LNCaP clone FGC (cell line): ENCODE measurements around the gene CAMK2N1.

Experiments
- DNase-seq: peaks from one replicate; pipeline ENCODE4 v3.0.0-alpha.2; 2011; ENCODE audit warnings: low read depth
- H3K4me3 ChIP-seq: 2 replicates; pipeline ENCODE4 v1.5.1; 2011; ENCODE audit warnings: mild to moderate bottlenecking, low read depth, low read length, control low read depth
- TF ChIP-seq, protein P1 (sequence below): IDR thresholded peaks from 2 replicates; pipeline ENCODE4 v1.5.1; 2012; ENCODE audit warnings: mild to moderate bottlenecking; ENCODE audit not compliant: control insufficient read depth, insufficient read depth; ENCODE audit errors: extremely low read depth

CAMK2N1 gene

DNA sequence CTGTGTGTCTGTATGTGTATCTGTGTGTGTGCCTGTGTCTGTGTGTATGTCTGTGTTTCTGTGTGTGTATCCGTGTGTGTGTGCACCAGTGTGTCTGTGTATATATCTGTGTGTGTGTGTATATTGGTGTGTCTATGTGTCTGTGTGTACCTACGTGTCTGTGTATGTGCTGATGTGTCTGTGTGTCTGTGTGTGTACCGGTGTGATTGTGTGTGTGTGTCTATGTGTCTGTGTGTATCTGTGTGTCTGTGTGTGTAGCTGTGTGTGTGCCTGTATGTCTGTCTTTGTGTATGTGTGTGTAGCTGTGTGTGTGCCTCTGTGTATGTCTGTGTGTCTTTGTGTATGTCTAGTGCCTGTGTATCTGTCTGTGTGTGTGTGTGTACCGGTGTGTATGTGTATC lies 32.0 kb downstream of the CAMK2N1 start:
- DNase-seq: no peak
- no peak overlapping the region for H3K4me3 ChIP-seq
- TF ChIP-seq, protein P1, sequence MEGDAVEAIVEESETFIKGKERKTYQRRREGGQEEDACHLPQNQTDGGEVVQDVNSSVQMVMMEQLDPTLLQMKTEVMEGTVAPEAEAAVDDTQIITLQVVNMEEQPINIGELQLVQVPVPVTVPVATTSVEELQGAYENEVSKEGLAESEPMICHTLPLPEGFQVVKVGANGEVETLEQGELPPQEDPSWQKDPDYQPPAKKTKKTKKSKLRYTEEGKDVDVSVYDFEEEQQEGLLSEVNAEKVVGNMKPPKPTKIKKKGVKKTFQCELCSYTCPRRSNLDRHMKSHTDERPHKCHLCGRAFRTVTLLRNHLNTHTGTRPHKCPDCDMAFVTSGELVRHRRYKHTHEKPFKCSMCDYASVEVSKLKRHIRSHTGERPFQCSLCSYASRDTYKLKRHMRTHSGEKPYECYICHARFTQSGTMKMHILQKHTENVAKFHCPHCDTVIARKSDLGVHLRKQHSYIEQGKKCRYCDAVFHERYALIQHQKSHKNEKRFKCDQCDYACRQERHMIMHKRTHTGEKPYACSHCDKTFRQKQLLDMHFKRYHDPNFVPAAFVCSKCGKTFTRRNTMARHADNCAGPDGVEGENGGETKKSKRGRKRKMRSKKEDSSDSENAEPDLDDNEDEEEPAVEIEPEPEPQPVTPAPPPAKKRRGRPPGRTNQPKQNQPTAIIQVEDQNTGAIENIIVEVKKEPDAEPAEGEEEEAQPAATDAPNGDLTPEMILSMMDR: no peak

DNA sequence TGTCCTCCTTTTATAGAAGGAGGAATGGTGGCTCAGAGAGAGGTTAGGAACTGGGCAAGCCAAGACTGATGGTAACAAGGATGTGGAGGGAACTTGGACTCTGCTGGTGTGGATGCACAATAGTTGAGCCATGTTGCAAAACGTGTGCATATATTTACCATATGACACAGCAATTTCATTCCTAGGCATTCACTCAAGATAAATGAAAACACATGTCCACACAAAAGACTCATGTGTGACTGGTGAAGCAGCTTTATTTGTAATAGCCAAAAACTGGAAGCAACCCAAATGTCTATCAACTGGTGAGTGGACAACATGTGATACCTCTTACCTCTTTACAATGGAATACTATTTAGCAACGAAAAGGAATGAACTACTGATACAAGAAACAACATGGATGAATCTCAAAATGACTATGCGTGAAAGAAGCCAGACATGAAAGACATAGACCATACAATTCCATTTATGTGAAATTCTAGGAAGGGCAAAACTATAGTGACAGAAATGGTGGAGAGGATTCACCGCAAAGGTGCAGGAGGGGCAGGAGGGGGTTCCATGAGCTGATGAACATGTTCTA lies 36.2 kb downstream of the CAMK2N1 start:
- TF ChIP-seq, protein P1: no peak
- no peak overlapping the region for H3K4me3 ChIP-seq
- no peak for DNase-seq

DNA sequence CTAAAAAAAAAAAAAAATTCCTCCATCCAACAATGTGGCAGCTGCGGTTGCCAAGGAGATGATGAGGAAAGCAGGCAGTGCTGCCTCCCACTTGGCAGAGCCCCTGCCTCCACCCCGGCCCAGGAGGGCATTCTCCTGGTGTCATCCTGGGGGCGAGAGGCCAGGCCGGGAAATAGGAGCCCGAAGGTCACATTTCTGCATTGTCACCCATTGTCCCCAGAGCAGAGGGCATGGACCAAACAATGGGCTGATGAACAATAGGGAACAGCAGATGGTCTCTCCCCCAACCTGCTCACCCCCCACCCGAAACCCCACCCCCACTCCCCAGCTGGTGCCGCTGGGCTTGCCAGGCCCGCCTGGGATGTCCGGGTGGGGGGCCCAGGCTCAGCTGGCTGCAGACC lies 37.3 kb downstream of the CAMK2N1 start:
- no peak overlapping the region for H3K4me3 ChIP-seq
- DNase-seq: no peak
- TF ChIP-seq, protein P1: no peak

DNA sequence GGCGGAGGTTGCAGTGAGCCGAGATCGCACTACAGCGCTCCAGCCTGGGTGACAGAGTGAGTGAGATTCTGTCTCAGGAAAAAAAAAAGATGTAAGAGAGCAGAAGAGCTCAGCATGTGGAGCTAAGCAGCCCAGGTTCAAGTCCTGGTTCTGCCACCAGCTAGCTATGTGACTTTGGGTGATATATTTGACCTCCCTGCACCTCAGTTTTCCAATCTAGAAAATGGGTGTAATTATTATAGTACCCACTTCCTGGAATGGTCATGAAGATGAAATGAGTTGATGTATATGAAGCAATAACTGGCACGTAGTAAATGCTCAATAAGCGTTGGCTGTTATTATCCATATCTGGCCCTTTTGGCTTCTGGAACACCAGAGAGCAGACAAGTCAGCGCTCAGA lies 38.2 kb downstream of the CAMK2N1 start:
- TF ChIP-seq, protein P1: no peak

DNA sequence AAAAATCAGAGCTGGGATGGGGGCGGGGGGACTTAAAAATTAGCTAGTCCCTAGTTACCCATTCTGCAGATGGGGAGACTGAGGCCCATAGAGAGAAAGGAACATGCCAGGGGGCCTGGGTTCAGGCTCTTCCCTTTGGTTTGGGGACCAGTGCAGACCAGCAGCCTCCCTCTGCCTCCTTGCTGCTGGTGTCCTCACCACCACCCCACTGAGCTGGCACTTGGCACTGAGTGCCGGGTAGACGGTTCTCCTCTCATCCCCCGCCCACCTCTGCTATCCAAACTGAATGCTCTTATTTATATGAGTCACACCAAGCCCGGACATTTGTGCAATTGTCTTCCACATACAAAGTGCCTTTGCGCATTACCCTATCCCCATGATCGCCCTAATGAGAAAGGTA lies 39.2 kb downstream of the CAMK2N1 start:
- TF ChIP-seq, protein P1: no peak
- DNase-seq: no peak
- no peak overlapping the region for H3K4me3 ChIP-seq

More for the DNA sequence above, 38.2 kb downstream of the CAMK2N1 start:
- DNase-seq: no peak
- H3K4me3 ChIP-seq: no peak overlapping the region

DNA sequence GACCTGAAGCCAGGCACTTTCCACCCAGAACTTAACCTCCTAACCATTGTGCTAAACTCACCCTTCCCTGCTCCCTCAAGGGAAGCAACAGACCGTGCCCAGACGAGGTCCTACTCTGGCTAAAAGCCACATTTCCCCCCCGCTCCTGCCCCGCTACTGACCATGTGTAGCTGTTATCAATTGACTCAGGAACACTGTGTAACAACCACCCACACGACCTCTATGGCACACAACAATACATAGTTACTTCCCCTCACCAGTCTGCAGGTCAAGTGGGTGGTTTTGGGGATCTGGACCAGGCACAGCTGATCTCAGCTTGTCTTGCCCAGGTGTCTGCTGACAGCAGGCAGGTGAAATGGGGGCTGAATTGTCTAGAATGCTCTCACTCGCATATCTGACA lies 40.1 kb downstream of the CAMK2N1 start:
- TF ChIP-seq, protein P1: no peak
- H3K4me3 ChIP-seq: no peak overlapping the region
- DNase-seq: no peak

DNA sequence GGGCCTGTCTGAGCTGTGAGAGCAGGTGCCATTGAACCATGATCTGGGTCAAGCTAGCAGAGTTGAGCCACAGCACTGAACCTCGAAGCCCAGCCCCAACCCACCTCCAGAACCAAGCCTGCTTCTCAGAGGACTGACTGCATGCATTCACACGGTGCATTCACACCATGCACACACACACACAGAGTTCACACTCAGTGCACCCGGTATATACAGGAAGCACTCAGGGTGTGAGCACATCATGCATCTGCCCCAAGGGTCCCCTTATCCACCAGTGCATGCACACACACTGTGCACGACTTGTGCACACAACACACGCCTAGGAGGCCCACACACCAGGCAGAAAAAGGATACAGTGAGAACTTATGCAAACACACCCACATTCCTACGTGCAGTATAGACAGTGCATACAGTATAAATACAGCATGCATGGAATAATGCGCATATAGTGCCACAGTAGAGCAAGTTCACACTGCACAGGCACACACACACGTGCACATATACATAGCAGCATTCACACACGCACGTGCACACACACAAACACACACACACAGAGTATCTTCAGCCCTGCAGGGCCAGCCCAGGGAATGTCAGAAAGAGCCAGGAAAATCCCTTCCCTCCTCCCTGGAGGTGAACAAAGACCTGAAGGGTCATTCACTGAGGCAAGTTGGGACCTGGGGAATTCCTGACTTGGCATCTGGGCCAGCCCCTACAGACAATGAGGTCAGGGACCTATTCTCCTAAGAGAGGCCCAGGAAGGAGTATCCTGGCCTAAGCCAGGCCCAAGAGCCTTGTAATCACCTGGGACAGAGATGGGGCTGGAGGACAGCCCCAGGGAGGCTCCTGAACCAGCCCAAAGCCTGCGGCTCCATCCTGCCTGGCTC lies 42.1 kb downstream of the CAMK2N1 start:
- TF ChIP-seq, protein P1: no peak
- no peak overlapping the region for H3K4me3 ChIP-seq
- no peak for DNase-seq
